ENCODE results near the gene PPM1E. TPM values are rescaled to one million over a fixed set of nuclear protein-coding genes. Genes with fewer than 3 reads are reported as not detected.
"Not testable (repeated sequence)": the region's sequence is repeated elsewhere in the genome, so short reads cannot be mapped to it uniquely, and the experiment has no call there.

The PPM1E gene
- total and polyA plus RNA-seq, 2 of the 4 experiments (the other 2 are of a cell fraction), result under 0.01 to 0.05 TPM

GRCh38 chr17:58747674-58748073 is 8.0 kb upstream of the PPM1E start:
- Histone ChIP-seq H2BK20ac (ENCODE audit: low read depth, low read length) (no peak overlapping the region), H3K9ac (ENCODE audit: low read depth, low read length) (no peak overlapping the region), H2BK120ac (ENCODE audit: low read depth, low read length) (no peak overlapping the region), H3K4ac (ENCODE audit: low read depth, low read length) (no peak overlapping the region), H3K23ac (ENCODE audit: low read depth, low read length) (no peak overlapping the region), H3K56ac (ENCODE audit: extremely low read depth, insufficient read depth, low read length) (no peak overlapping the region), H3K4me3 (ENCODE audit: insufficient read depth, low read depth, low read length) (no peak overlapping the region), H4K20me1 (ENCODE audit: insufficient read depth, low read length) (no peaks in the 10 kb centered on the region), H2AFZ (replicated peaks; ENCODE audit: low read length, poor library complexity) (no peak overlapping the region), H4K91ac (ENCODE audit: insufficient read depth, low read depth, low read length) (no peak overlapping the region), H3K36me3 (ENCODE audit: control insufficient read depth, insufficient read depth, low read length) (no peaks in the 10 kb centered on the region), H2BK5ac (ENCODE audit: low read depth, low read length, poor library complexity, severe bottlenecking) (no peak overlapping the region), H3K14ac (replicated peaks; ENCODE audit: low read depth, low read length) (no peak overlapping the region), H3K27me3 (ENCODE audit: control insufficient read depth, insufficient read depth, low read length) (peaks cover 2% of the 10 kb centered on the region), H4K5ac (ENCODE audit: low read depth, low read length) (no peak overlapping the region), H2BK15ac (ENCODE audit: low read depth, low read length) (no peak overlapping the region), H3K4me1 (ENCODE audit: control insufficient read depth, insufficient read depth, low read length) (no peaks in the 10 kb centered on the region), H2AK5ac (ENCODE audit: low read depth, low read length) (no peak overlapping the region), H3K9me3 (ENCODE audit: control insufficient read depth, insufficient read depth, low read length) (no peaks in the 10 kb centered on the region), H3K9me1 (ENCODE audit: insufficient read depth, low read length) (no peaks in the 10 kb centered on the region), H3K79me1 (ENCODE audit: low read depth in 1 of 2, low read length in 2 of 2) (no peaks in the 10 kb centered on the region), H3K27ac (ENCODE audit: insufficient read depth, low read length) (no peak overlapping the region), H3K4me2 (ENCODE audit: low read depth, low read length) (no peak overlapping the region), H2AK9ac (replicated peaks; ENCODE audit: low read depth, low read length, poor library complexity) (no peak overlapping the region), H4K8ac (ENCODE audit: low read depth in 2 of 2, low read length in 2 of 2) (no peak overlapping the region), H3K18ac (ENCODE audit: low read depth, low read length) (no peak overlapping the region)
- intact Hi-C loops (cut with micrococcal nuclease) (no loop called here), in situ Hi-C loops (cut with MboI; ENCODE audit: low sequenced_read_pairs) (no loop called here), dilution Hi-C loops (cut with HindIII; ENCODE audit: low sequenced_read_pairs, unreplicated experiment) (no loop called here)
- TF ChIP-seq RAD21 (IDR thresholded peaks at IDR 0.05; ENCODE audit: low read length), result no peak
- no TSS peak for BruUV-seq (replicated peaks)
- ATAC-seq (ENCODE audit: low read depth) (no peak), DNase-seq (no peak)
- ChIA-PET POLR2A (ENCODE audit: unreplicated experiment) (no interaction called here), CTCF (no interaction called here)
- 60% methylated on average over 1 of the region's 1 CpG; no CpG with 5 or more reads in 1 of the 2 experiments for WGBS, 2 experiments (ENCODE audit: extremely low coverage in 2 of 2, insufficient read length in 1 of 2)

DNA sequence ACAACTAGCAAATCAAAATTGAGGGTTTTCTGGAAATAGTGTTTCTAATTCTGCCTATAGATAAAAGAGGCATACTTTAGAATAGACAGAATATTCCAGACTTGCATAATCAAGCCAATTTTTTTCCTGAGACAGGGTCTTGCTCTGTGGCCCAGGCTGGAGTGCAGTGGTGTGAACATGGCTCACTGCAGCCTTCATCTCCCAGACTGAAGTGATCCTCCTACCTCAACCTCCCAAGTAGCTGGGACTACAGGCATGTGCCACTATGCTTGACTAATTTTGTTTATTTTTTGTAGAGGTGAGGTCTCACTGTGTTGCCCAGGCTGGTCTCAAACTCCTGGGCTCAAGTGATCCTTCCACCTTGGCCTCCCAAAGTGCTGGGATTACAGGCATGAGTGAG is 6.0 kb upstream of the PPM1E start:
- H3K27ac ChIP-seq (ENCODE audit: insufficient read depth, low read length); BruUV-seq (replicated peaks); H4K8ac ChIP-seq (ENCODE audit: low read depth in 2 of 2, low read length in 2 of 2); H3K56ac ChIP-seq (ENCODE audit: extremely low read depth, insufficient read depth, low read length); H2BK5ac ChIP-seq (ENCODE audit: low read depth, low read length, poor library complexity, severe bottlenecking); H2AK9ac ChIP-seq (replicated peaks; ENCODE audit: low read depth, low read length, poor library complexity); H4K20me1 ChIP-seq (ENCODE audit: insufficient read depth, low read length); H3K4ac ChIP-seq (ENCODE audit: low read depth, low read length); H4K5ac ChIP-seq (ENCODE audit: low read depth, low read length); H3K18ac ChIP-seq (ENCODE audit: low read depth, low read length); DNase-seq; H3K4me1 ChIP-seq (ENCODE audit: control insufficient read depth, insufficient read depth, low read length); dilution Hi-C loops (cut with HindIII; ENCODE audit: low sequenced_read_pairs, unreplicated experiment); H2BK120ac ChIP-seq (ENCODE audit: low read depth, low read length); H3K23ac ChIP-seq (ENCODE audit: low read depth, low read length); H3K9me1 ChIP-seq (ENCODE audit: insufficient read depth, low read length); H3K4me3 ChIP-seq (ENCODE audit: insufficient read depth, low read depth, low read length); H2AFZ ChIP-seq (replicated peaks; ENCODE audit: low read length, poor library complexity); POLR2A ChIA-PET (ENCODE audit: unreplicated experiment); H2AK5ac ChIP-seq (ENCODE audit: low read depth, low read length); H3K4me2 ChIP-seq (ENCODE audit: low read depth, low read length); H3K9ac ChIP-seq (ENCODE audit: low read depth, low read length); in situ Hi-C loops (cut with MboI; ENCODE audit: low sequenced_read_pairs); H2BK20ac ChIP-seq (ENCODE audit: low read depth, low read length); intact Hi-C loops (cut with micrococcal nuclease); ATAC-seq (ENCODE audit: low read depth); H3K9me3 ChIP-seq (ENCODE audit: control insufficient read depth, insufficient read depth, low read length); H3K36me3 ChIP-seq (ENCODE audit: control insufficient read depth, insufficient read depth, low read length); H2BK15ac ChIP-seq (ENCODE audit: low read depth, low read length); H3K27me3 ChIP-seq (ENCODE audit: control insufficient read depth, insufficient read depth, low read length); H3K79me1 ChIP-seq (ENCODE audit: low read depth in 1 of 2, low read length in 2 of 2); H3K14ac ChIP-seq (replicated peaks; ENCODE audit: low read depth, low read length); H4K91ac ChIP-seq (ENCODE audit: insufficient read depth, low read depth, low read length): not testable (repeated sequence)
- CTCF ChIA-PET, result interaction anchor here (0.6 to 1.0 kb wide), 3 partner anchors 17 to 191 kb away, joined by 3 to 5 read pairs (median 4); no protein-coding TSS in a partner anchor

Measured in IMR-90 (cell line).